Right lobe of liver (tissue), 6 donors: ENCODE data around the gene CHAC2. TPM values are rescaled to one million over a fixed set of nuclear protein-coding genes. Genes with fewer than 3 reads are reported as not detected.

Experiments used
- ATAC-seq, 4 donors: fragments of 200-7000 bp; cut with Tn5 transposase; one replicate each; pipeline ENCODE4 v1.9.1; 2020; ENCODE audit warnings: mild to moderate bottlenecking in 4 of 4, moderate library complexity in 4 of 4
- DNase-seq, 3 donors: peaks; one replicate each; pipeline ENCODE4 v3.0.0-alpha.2; 2020
- H3K27ac ChIP-seq, 3 donors: fragments of 200-600 bp; one replicate each; pipeline ENCODE4 v1.8.0; 2022
- H3K27me3 ChIP-seq, 2 donors: fragments of 200-600 bp; one replicate each; pipeline ENCODE4 v1.8.0; 2022
- H3K36me3 ChIP-seq, 4 donors: fragments of 200-600 bp; sonication (generic) in 1 of 4; one replicate each; pipeline versions ENCODE4 v1.5.1 to v1.8.0; 2017 to 2022; ENCODE audit warnings: control low read depth in 1 of 4
- H3K4me1 ChIP-seq, 4 donors: fragments of 200-600 bp; sonication (generic) in 1 of 4; one replicate each; pipeline versions ENCODE4 v1.5.1 to v1.8.0; 2017 to 2022; ENCODE audit warnings: control low read depth in 1 of 4
- H3K4me3 ChIP-seq, 3 donors: fragments of 200-600 bp; one replicate each; pipeline ENCODE4 v1.8.0; 2022
- H3K9me3 ChIP-seq, 4 donors: fragments of 200-600 bp; sonication (generic) in 1 of 4; one replicate each; pipeline versions ENCODE4 v1.5.1 to v1.8.0; 2017 to 2022; ENCODE audit warnings: control low read depth in 1 of 4
- POLR2A ChIP-seq: fragments of 450-650 bp; IDR thresholded peaks from one replicate; pipeline ENCODE4 v1.6.1; 2017; ENCODE audit warnings: antibody characterized with exemption, mild to moderate bottlenecking
- WGBS: methylation state at CpG from one replicate; pipeline ENCODE4 v1.1.6; 2018; ENCODE audit warnings: low coverage, low lambda C conversion rate; ENCODE audit not compliant: insufficient coverage; ENCODE audit errors: missing lambda C conversion rate; 5-methylcytosine and 5-hydroxymethylcytosine counted together
- intact Hi-C, 2 donors: fragments of 100-400 bp; cut with DNase I; formaldehyde crosslinking; loops; one replicate each; pipeline versions ENCODE4 v1.11.2 to v1.14.1; 2022
- total RNA-seq, 6 experiments: library from RNA; depleted of rRNA in 2 of 6; stranded (reverse); fragments of >200 nt in 2 of 6; fragmentation: NEBNext Ultra II Directional in 3 of 6; extraction: Animal tissue kit (Norgen Biotek cat#: 25700) in 3 of 6; gene quantifications; one replicate each; pipeline versions ENCODE4 v1.1.0 to v1.2.4, GENCODE V29; 2016 to 2023
- TF ChIP-seq, protein P1 (sequence below), 4 donors: fragments of 200-600 bp in 3 of 4; fragments of 450-650 bp in 1 of 4; IDR thresholded peaks; one replicate each; pipeline versions ENCODE4 v1.5.1 to v1.8.0; 2016 to 2022; ENCODE audit warnings: antibody characterized with exemption in 4 of 4, mild to moderate bottlenecking in 2 of 4
- donor health status: DM: no; HTN: yes; CAD: no.
- donor health status: DM: no; HTN: no; CAD: no.
- donor health status: DM: no; HTN: no; CAD: no.
- donor health status: DM: no; HTN: yes; CAD: no.
- donor health status: DM: no; HTN: yes; CAD: no.

Gene CHAC2
- total RNA-seq, 6 experiments from 2014 or later: 1.2 to 4.3 (median 2.5) TPM

DNA sequence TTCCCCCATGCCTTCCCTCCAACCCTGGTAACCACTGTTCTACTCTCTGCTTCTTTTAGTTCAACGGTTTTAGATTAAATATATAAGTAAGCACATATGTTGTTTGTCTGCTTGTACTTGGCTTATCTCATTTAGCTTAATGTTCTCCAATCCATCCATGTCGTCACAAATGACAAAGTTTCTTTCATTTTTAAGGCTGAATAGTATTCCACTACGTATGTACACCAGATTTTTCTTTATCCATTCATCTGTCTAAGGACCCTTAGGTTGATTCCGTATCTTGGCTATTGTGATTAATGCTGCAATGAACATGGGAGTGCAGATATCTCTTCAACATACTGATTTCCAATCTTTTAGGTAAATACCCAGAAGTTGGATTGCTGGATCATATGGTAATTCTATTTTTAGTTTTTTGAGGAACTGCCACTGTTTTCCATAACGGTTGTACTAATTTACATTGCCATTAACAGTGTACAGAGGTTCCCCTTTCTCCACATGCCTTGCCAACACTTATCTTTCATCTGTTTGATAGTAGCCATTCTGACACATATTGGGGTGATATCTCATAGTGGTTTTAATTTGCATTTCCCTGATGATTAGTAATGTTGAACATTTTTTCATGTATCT is 11.0 kb downstream of the CHAC2 start:
- WGBS: 76% methylated on average over 5 of the region's 5 CpGs
- intact Hi-C loops: no loop called here
- no peak overlapping the region for H3K27ac ChIP-seq
- no peak for DNase-seq
- TF ChIP-seq, protein P1, sequence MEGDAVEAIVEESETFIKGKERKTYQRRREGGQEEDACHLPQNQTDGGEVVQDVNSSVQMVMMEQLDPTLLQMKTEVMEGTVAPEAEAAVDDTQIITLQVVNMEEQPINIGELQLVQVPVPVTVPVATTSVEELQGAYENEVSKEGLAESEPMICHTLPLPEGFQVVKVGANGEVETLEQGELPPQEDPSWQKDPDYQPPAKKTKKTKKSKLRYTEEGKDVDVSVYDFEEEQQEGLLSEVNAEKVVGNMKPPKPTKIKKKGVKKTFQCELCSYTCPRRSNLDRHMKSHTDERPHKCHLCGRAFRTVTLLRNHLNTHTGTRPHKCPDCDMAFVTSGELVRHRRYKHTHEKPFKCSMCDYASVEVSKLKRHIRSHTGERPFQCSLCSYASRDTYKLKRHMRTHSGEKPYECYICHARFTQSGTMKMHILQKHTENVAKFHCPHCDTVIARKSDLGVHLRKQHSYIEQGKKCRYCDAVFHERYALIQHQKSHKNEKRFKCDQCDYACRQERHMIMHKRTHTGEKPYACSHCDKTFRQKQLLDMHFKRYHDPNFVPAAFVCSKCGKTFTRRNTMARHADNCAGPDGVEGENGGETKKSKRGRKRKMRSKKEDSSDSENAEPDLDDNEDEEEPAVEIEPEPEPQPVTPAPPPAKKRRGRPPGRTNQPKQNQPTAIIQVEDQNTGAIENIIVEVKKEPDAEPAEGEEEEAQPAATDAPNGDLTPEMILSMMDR (IDR thresholded peaks at IDR 0.05): no peak
- no peak for TF ChIP-seq POLR2A
- no peaks in the 10 kb centered on the region for H3K36me3 ChIP-seq
- no peaks in the 10 kb centered on the region for H3K4me1 ChIP-seq
- ATAC-seq: no peak
- no peaks in the 10 kb centered on the region for H3K9me3 ChIP-seq
- H3K27me3 ChIP-seq: no peaks in the 10 kb centered on the region
- H3K4me3 ChIP-seq: no peak overlapping the region

DNA sequence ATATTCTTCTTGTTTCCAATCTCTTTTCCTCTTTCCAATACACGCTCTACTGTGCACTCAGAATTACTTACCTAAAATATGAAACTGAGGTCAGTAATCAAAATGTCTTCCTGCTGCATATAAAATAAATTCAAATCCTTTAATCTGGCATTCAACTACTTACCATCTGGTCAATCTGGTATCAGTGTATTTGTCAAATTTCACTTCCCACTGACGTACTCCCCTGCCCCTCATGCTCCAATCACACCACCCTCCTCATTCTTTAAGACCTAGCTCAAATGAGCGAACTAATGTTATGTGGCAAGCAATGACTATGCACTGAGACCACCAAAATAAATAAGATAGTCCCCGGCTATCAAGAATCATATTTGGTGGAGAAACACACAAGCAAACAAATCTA is 12.5 kb downstream of the CHAC2 start:
- DNase-seq (no peak), ATAC-seq (no peak)
- TF ChIP-seq, protein P1 (IDR thresholded peaks at IDR 0.05): no peak
- TF ChIP-seq POLR2A: no peak
- peaks cover 0 to 3% (median 0%) of the 10 kb centered on the region in 4 donors for H3K4me1 ChIP-seq
- intact Hi-C loops: no loop called here
- H3K36me3 ChIP-seq: no peaks in the 10 kb centered on the region
- H3K4me3 ChIP-seq: no peak overlapping the region
- H3K27me3 ChIP-seq: no peaks in the 10 kb centered on the region
- H3K9me3 ChIP-seq: no peaks in the 10 kb centered on the region
- H3K27ac ChIP-seq: no peak overlapping the region
- 90% methylated on average over 4 of the region's 4 CpGs for whole genome bisulfite sequencing

- TF ChIP-seq, protein P1 (IDR thresholded peaks at IDR 0.05): no peak
- TF ChIP-seq POLR2A: no peak
- 74% methylated on average over 8 of the region's 8 CpGs for WGBS
- ATAC-seq (no peak), DNase-seq (no peak)
- H3K9me3 ChIP-seq: no peaks in the 10 kb centered on the region
- peaks cover 0 to 13% (median 6%) of the 10 kb centered on the region in 4 donors for H3K4me1 ChIP-seq
- no peak overlapping the region for H3K27ac ChIP-seq
- no peaks in the 10 kb centered on the region for H3K27me3 ChIP-seq
- intact Hi-C loops: no loop called here
- no peaks in the 10 kb centered on the region for H3K36me3 ChIP-seq
- H3K4me3 ChIP-seq: no peak overlapping the region
These were observed 15.1 kb downstream of the CHAC2 start for GRCh38 chr2:53782676-53783075.

GRCh38 chr2:53784436-53784835 is 16.8 kb downstream of the CHAC2 start:
- Histone ChIP-seq H3K27ac (no peak overlapping the region), H3K27me3 (no peaks in the 10 kb centered on the region), H3K9me3 (no peaks in the 10 kb centered on the region), H3K4me1 (peaks cover 0 to 25% (median 6%) of the 10 kb centered on the region in 4 donors), H3K4me3 (no peak overlapping the region), H3K36me3 (no peaks in the 10 kb centered on the region)
- DNase-seq: no peak
- ATAC-seq: no peak
- TF ChIP-seq, protein P1 (IDR thresholded peaks at IDR 0.05): no peak
- no peak for TF ChIP-seq POLR2A
- intact Hi-C loops: no loop called here

- WGBS: 56% methylated on average over 8 of the region's 11 CpGs
- intact Hi-C loops: no loop called here
- no peak for TF ChIP-seq POLR2A
- TF ChIP-seq, protein P1 (IDR thresholded peaks at IDR 0.05): no peak
- no peak for DNase-seq
- Histone ChIP-seq H3K9me3 (no peaks in the 10 kb centered on the region), H3K36me3 (no peaks in the 10 kb centered on the region), H3K4me3 (peak overlapping the region; percentile 93 to 98 (median 98)), H3K27me3 (no peaks in the 10 kb centered on the region), H3K4me1 (peaks cover 0 to 25% (median 6%) of the 10 kb centered on the region in 4 donors), H3K27ac (no peak overlapping the region)
- no peak for ATAC-seq
These were observed 17.8 kb downstream of the CHAC2 start for GRCh38 chr2:53785366-53785765.
